CD14-positive monocyte (primary cell): Measurements from ENCODE around the gene NTPCR. TPM values are rescaled to one million over a fixed set of nuclear protein-coding genes. Genes with fewer than 3 reads are reported as not detected.

ENCODE experiments used
- DNase-seq, 3 donors: peaks; one replicate each; pipeline ENCODE4 v3.0.0-alpha.2; 2011 to 2022
- H2AFZ ChIP-seq: 2 replicates; pipeline ENCODE4 v1.6.0; 2012; ENCODE audit warnings: mild to moderate bottlenecking, low read depth, low read length, inconsistent platforms; ENCODE audit not compliant: insufficient read depth, poor library complexity, severe bottlenecking
- H3K27ac ChIP-seq, 2 donors: 1 replicate in 1 of 2; 2 replicates in 1 of 2; pipeline ENCODE4 v1.5.1; 2012 to 2013; ENCODE audit warnings: low read length in 2 of 2, control low read depth in 1 of 2, inconsistent platforms in 1 of 2, low read depth in 1 of 2, mild to moderate bottlenecking in 1 of 2
- H3K27me3 ChIP-seq, 2 donors: one replicate each; pipeline versions ENCODE4 v1.6.0 to v1.6.1; 2011 to 2013; ENCODE audit warnings: low read length in 2 of 2; ENCODE audit not compliant: control insufficient read depth in 2 of 2, insufficient read depth in 2 of 2
- H3K36me3 ChIP-seq, 2 donors: replicated peaks in 1 of 2; 1 replicate in 1 of 2; 2 replicates in 1 of 2; pipeline versions ENCODE4 v1.5.1 to v1.6.1; 2012 to 2013; ENCODE audit warnings: low read length in 2 of 2, control low read depth in 1 of 2, inconsistent platforms in 1 of 2, mild to moderate bottlenecking in 1 of 2; ENCODE audit not compliant: insufficient read depth in 2 of 2, control insufficient read depth in 1 of 2
- H3K4me1 ChIP-seq, 2 donors: 1 replicate in 1 of 2; 2 replicates in 1 of 2; pipeline versions ENCODE4 v1.5.1 to v1.6.1; 2012 to 2013; ENCODE audit warnings: low read length in 2 of 2, control low read depth in 1 of 2, inconsistent platforms in 1 of 2, mild to moderate bottlenecking in 1 of 2, moderate library complexity in 1 of 2; ENCODE audit not compliant: insufficient read depth in 2 of 2, control insufficient read depth in 1 of 2
- H3K4me2 ChIP-seq: replicated peaks from 2 replicates; pipeline ENCODE3; 2012; ENCODE audit warnings: low read length, moderate library complexity, mild to moderate bottlenecking; ENCODE audit not compliant: poor library complexity, severe bottlenecking; ENCODE audit errors: extremely low read depth
- H3K4me3 ChIP-seq, 3 experiments: fragments of 200-600 bp in 1 of 3; sonication (generic) in 1 of 3; replicated peaks in 1 of 3; 1 replicate in 2 of 3; 2 replicates in 1 of 3; pipeline ENCODE4 v1.5.1; 2011 to 2013; ENCODE audit warnings: low read length in 3 of 3, mild to moderate bottlenecking in 3 of 3, control low read depth in 2 of 3, low read depth in 2 of 3, inconsistent platforms in 1 of 3, moderate library complexity in 1 of 3
- H3K79me2 ChIP-seq: 2 replicates; pipeline ENCODE4 v1.6.0; 2012; ENCODE audit warnings: mild to moderate bottlenecking, control low read depth, inconsistent platforms, low read length, moderate library complexity; ENCODE audit not compliant: insufficient read depth
- H3K9ac ChIP-seq: 2 replicates; pipeline ENCODE4 v1.6.0; 2017; ENCODE audit warnings: low read length, mild to moderate bottlenecking; ENCODE audit not compliant: insufficient read depth, poor library complexity, severe bottlenecking
- H3K9me3 ChIP-seq, 2 donors: replicated peaks in 1 of 2; 1 replicate in 1 of 2; 2 replicates in 1 of 2; pipeline versions ENCODE4 v1.5.1 to v1.6.1; 2012 to 2013; ENCODE audit warnings: low read length in 2 of 2, control low read depth in 1 of 2; ENCODE audit not compliant: control insufficient read depth in 1 of 2, insufficient read depth in 1 of 2
- H4K20me1 ChIP-seq: 2 replicates; pipeline ENCODE4 v1.6.0; 2012; ENCODE audit warnings: mild to moderate bottlenecking, low read length, control low read depth, moderate library complexity; ENCODE audit not compliant: insufficient read depth
- H3K27ac Mint-ChIP-seq, 7 donors: one replicate each; pipeline ENCODE4 v1.8.0; 2020; ENCODE audit warnings: mild to moderate bottlenecking in 7 of 7, mixed read lengths in 7 of 7, moderate library complexity in 6 of 7, inconsistent platforms in 2 of 7
- H3K27me3 Mint-ChIP-seq, 3 donors: one replicate each; pipeline ENCODE4 v1.8.0; 2021 to 2022; ENCODE audit warnings: low read depth in 3 of 3, mild to moderate bottlenecking in 3 of 3, mixed read lengths in 3 of 3, moderate library complexity in 3 of 3, inconsistent platforms in 1 of 3
- H3K36me3 Mint-ChIP-seq, 2 donors: one replicate each; pipeline ENCODE4 v1.8.0; 2020; ENCODE audit warnings: mixed read lengths in 2 of 2, inconsistent platforms in 1 of 2, mild to moderate bottlenecking in 1 of 2
- H3K4me1 Mint-ChIP-seq: one replicate; pipeline ENCODE4 v1.8.0; 2020; ENCODE audit warnings: mild to moderate bottlenecking, mixed read lengths
- H3K4me3 Mint-ChIP-seq, 2 donors: one replicate each; pipeline ENCODE4 v1.8.0; 2020; ENCODE audit warnings: mild to moderate bottlenecking in 2 of 2, mixed read lengths in 2 of 2, moderate library complexity in 1 of 2
- H3K9me3 Mint-ChIP-seq, 7 donors: one replicate each; pipeline ENCODE4 v1.8.0; 2020 to 2022; ENCODE audit warnings: mixed read lengths in 7 of 7, mild to moderate bottlenecking in 6 of 7, moderate library complexity in 6 of 7, inconsistent platforms in 2 of 7
- WGBS: methylation state at CpG from one replicate; pipeline ENCODE4 v1.1.5; 2013; ENCODE audit warnings: missing lambda C conversion rate; ENCODE audit not compliant: insufficient coverage; 5-methylcytosine and 5-hydroxymethylcytosine counted together
- intact Hi-C, 2 donors: fragments of 100-400 bp; cut with micrococcal nuclease; formaldehyde crosslinking; loops; one replicate each; pipeline versions ENCODE4 v1.15.0 to v1.15.1; 2023
- polyA plus RNA-seq, 3 donors: library from polyadenylated mRNA; depleted of rRNA in 1 of 3; unstranded in 2 of 3; stranded (reverse) in 1 of 3; fragments of 300-500 nt in 2 of 3; fragments of >200 nt in 1 of 3; fragmentation: Illumina TruSeq in 2 of 3; gene quantifications; 1 replicate in 2 of 3; 2 replicates in 1 of 3; pipeline ENCODE4 v1.2.3, GENCODE V29; 2012 to 2021
- TF ChIP-seq, protein P1 (sequence below): fragments of 200-600 bp; IDR thresholded peaks from one replicate; pipeline ENCODE4 v1.8.0; 2022; ENCODE audit warnings: antibody characterized with exemption, mild to moderate bottlenecking

NTPCR gene
- polyA plus RNA-seq, 3 donors: 8.6 to 42.0 (median 31.7) TPM

DNA sequence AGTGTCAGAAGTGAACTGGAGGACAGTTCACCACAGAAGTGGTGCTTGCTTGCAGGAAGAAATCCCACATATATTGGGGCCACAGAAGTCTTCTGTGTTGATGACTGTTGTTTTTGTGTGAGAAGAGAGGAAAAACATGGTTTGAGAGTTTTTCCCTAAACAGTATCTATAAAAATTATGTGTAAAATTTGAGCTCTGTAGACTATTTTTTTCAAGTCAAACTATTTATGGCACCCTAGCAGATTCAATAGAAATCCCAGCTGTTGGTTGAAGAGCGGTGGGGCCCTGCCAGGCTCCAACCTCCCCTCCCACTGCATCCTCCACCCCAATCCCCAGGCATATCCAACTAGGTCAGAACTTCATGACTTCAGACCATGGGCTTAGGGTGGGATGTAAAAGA, 61.6 kb downstream of the NTPCR start:
- H3K27ac ChIP-seq: no peak overlapping the region
- Mint-ChIP-seq H3K9me3 (peaks cover 0 to 3% (median 0%) of the 10 kb centered on the region in 7 donors), H3K27ac (no peak overlapping the region), H3K36me3 (peaks cover 16 to 21% of the 10 kb centered on the region in 2 donors), H3K4me1 (no peaks in the 10 kb centered on the region), H3K4me3 (no peak overlapping the region), H3K27me3 (peaks cover 0 to 1% (median 1%) of the 10 kb centered on the region in 3 donors)
- intact Hi-C loops: no loop called here
- no peak for DNase-seq
- no peak overlapping the region for H3K4me3 ChIP-seq
- no peak overlapping the region for H2AFZ ChIP-seq
- H3K79me2 ChIP-seq: no peaks in the 10 kb centered on the region
- H4K20me1 ChIP-seq: no peaks in the 10 kb centered on the region
- no peak overlapping the region for H3K4me2 ChIP-seq
- H3K9ac ChIP-seq: no peak overlapping the region
- H3K9me3 ChIP-seq: no peaks in the 10 kb centered on the region
- no CpG with 5 or more reads among the region's 1 CpG for whole genome bisulfite sequencing
- TF ChIP-seq, protein P1, sequence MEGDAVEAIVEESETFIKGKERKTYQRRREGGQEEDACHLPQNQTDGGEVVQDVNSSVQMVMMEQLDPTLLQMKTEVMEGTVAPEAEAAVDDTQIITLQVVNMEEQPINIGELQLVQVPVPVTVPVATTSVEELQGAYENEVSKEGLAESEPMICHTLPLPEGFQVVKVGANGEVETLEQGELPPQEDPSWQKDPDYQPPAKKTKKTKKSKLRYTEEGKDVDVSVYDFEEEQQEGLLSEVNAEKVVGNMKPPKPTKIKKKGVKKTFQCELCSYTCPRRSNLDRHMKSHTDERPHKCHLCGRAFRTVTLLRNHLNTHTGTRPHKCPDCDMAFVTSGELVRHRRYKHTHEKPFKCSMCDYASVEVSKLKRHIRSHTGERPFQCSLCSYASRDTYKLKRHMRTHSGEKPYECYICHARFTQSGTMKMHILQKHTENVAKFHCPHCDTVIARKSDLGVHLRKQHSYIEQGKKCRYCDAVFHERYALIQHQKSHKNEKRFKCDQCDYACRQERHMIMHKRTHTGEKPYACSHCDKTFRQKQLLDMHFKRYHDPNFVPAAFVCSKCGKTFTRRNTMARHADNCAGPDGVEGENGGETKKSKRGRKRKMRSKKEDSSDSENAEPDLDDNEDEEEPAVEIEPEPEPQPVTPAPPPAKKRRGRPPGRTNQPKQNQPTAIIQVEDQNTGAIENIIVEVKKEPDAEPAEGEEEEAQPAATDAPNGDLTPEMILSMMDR: no peak
- peaks cover 0 to 12% of the 10 kb centered on the region in 2 donors for H3K36me3 ChIP-seq
- no peaks in the 10 kb centered on the region for H3K27me3 ChIP-seq
- no peaks in the 10 kb centered on the region for H3K4me1 ChIP-seq

- H4K20me1 ChIP-seq: no peaks in the 10 kb centered on the region
- H3K9me3 ChIP-seq: no peaks in the 10 kb centered on the region
- H3K27ac Mint-ChIP-seq: no peak overlapping the region
- intact Hi-C loops: no loop called here
- peaks cover 0 to 3% (median 0%) of the 10 kb centered on the region in 7 donors for H3K9me3 Mint-ChIP-seq
- H3K4me1 ChIP-seq: peaks cover 7 to 9% of the 10 kb centered on the region in 2 donors
- H3K4me2 ChIP-seq: no peak overlapping the region
- no peak for DNase-seq
- H3K27ac ChIP-seq: no peak overlapping the region
- peaks cover 20 to 28% of the 10 kb centered on the region in 2 donors for H3K36me3 Mint-ChIP-seq
- no CpG with 5 or more reads among the region's 2 CpGs for WGBS
- no peak overlapping the region for H2AFZ ChIP-seq
- no peak overlapping the region for H3K4me3 Mint-ChIP-seq
- H3K36me3 ChIP-seq: peaks cover 0 to 12% of the 10 kb centered on the region in 2 donors
- no peaks in the 10 kb centered on the region for H3K79me2 ChIP-seq
- H3K27me3 ChIP-seq: no peaks in the 10 kb centered on the region
- H3K9ac ChIP-seq: no peak overlapping the region
- no peak overlapping the region for H3K4me3 ChIP-seq
- peaks cover 10% of the 10 kb centered on the region for H3K4me1 Mint-ChIP-seq
- H3K27me3 Mint-ChIP-seq: peaks cover 0 to 1% (median 1%) of the 10 kb centered on the region in 3 donors
- TF ChIP-seq, protein P1: no peak
Measured at GRCh38 chr1:233015965-233016364, 65.6 kb downstream of the NTPCR start.
